K562 (cell line): ENCODE measurements around the gene NUBP2. TPM values are rescaled to one million over a fixed set of nuclear protein-coding genes. Genes with fewer than 3 reads are reported as not detected.

ENCODE experiments used
- ATAC-seq: fragments of 200-7000 bp; cut with Tn5 transposase; 3 replicates; pipeline ENCODE4 v1.9.1; 2020; ENCODE audit warnings: moderate library complexity
- BruUV-seq: library from RNA; stranded (reverse); fragments of 400-500 nt; replicated peaks from 2 replicates; lab custom pipeline; 2021; lab: Mats Ljungman, UMichigan
- CTCF ChIA-PET: fragments of 300-600 bp; formaldehyde crosslinking; extraction: SDS; loops from one replicate; lab custom pipeline; 2021; ENCODE audit warnings: low intra/inter-chr PET ratio; lab: Yijun Ruan, JAX
- POLR2A ChIA-PET: fragments of 300-600, 350-650 bp; sonication (Branson Sonifier 250); formaldehyde crosslinking; extraction: SDS; loops from one replicate; lab custom pipeline; 2021; ENCODE audit warnings: antibody characterized with exemption, inconsistent platforms; lab: Yijun Ruan, JAX
- DNase-seq, 4 experiments: peaks; one replicate each; pipeline versions ENCODE4 v3.0.0 to v3.0.0-alpha.2; 2011 to 2018; ENCODE audit warnings: low spot score in 3 of 4, mixed read lengths in 3 of 4; ENCODE audit errors: extremely low read depth in 1 of 4
- FAIRE-seq: peaks from 2 replicates; lab custom pipeline; 2011; peaks lifted over from hg19 to GRCh38; lab: Jason Lieb, UNC
- H2AFZ ChIP-seq: 2 replicates; pipeline ENCODE4 v1.6.0; 2011; ENCODE audit warnings: low read depth, low read length, control low read depth, inconsistent platforms
- H3K27ac ChIP-seq: fragments of 200-600 bp; 3 replicates; pipeline ENCODE4 v1.8.0; 2011; ENCODE audit warnings: low read depth, mild to moderate bottlenecking, control low read depth, inconsistent platforms, low read length, moderate library complexity, mixed read lengths; ENCODE audit errors: extremely low read depth
- H3K27me3 ChIP-seq, 2 experiments: fragments of 300-600 bp in 1 of 2; 2 replicates in 1 of 2; 3 replicates in 1 of 2; pipeline versions ENCODE4 v1.6.0 to v1.8.0; 2011; ENCODE audit warnings: inconsistent platforms in 2 of 2, low read length in 2 of 2, mild to moderate bottlenecking in 1 of 2, mixed read lengths in 1 of 2, moderate library complexity in 1 of 2; ENCODE audit not compliant: control insufficient read depth in 2 of 2, insufficient read depth in 2 of 2
- H3K36me3 ChIP-seq: fragments of 300-600 bp; 3 replicates; pipeline ENCODE4 v1.8.0; 2011; ENCODE audit warnings: mild to moderate bottlenecking, low read length, inconsistent platforms; ENCODE audit not compliant: control insufficient read depth, insufficient read depth
- H3K4me1 ChIP-seq, 2 experiments: fragments of 200-600 bp in 1 of 2; replicated peaks in 1 of 2; 2 replicates in 1 of 2; 3 replicates in 1 of 2; pipeline versions ENCODE4 v1.5.1 to v1.8.0; 2011; ENCODE audit warnings: inconsistent platforms in 2 of 2, low read length in 2 of 2, mild to moderate bottlenecking in 1 of 2, mixed read lengths in 1 of 2, moderate library complexity in 1 of 2; ENCODE audit not compliant: control insufficient read depth in 2 of 2, insufficient read depth in 2 of 2
- H3K4me2 ChIP-seq: 2 replicates; pipeline ENCODE4 v1.6.1; 2011; ENCODE audit warnings: low read length, control low read depth, inconsistent platforms, mixed read lengths; ENCODE audit not compliant: insufficient read depth
- H3K4me3 ChIP-seq: fragments of 200-600 bp; sonication (generic), shearing (Covaris generic); 2 replicates; pipeline ENCODE4 v1.5.1; 2016; ENCODE audit warnings: control low read depth, inconsistent platforms
- H3K79me2 ChIP-seq: fragments of 200-600 bp; 3 replicates; pipeline ENCODE4 v1.8.0; 2011; ENCODE audit warnings: low read length, inconsistent platforms; ENCODE audit not compliant: control insufficient read depth, insufficient read depth
- H3K9ac ChIP-seq, 2 experiments: 2 replicates each; pipeline versions ENCODE4 v1.6.0 to v1.6.1; 2011; ENCODE audit warnings: low read depth in 2 of 2, low read length in 2 of 2, control low read depth in 1 of 2, inconsistent platforms in 1 of 2, mild to moderate bottlenecking in 1 of 2, mixed read lengths in 1 of 2; ENCODE audit not compliant: insufficient read depth in 1 of 2
- H3K9me1 ChIP-seq: one replicate; pipeline ENCODE4 v1.6.0; 2011; ENCODE audit warnings: inconsistent platforms, mild to moderate bottlenecking, low read length, moderate library complexity; ENCODE audit not compliant: control insufficient read depth, insufficient read depth
- H3K9me3 ChIP-seq: replicated peaks from 2 replicates; pipeline ENCODE4 v1.5.1; 2011; ENCODE audit warnings: low read depth, low read length, inconsistent platforms; ENCODE audit not compliant: control insufficient read depth, insufficient read depth
- H4K20me1 ChIP-seq: replicated peaks from 2 replicates; pipeline ENCODE4 v1.6.1; 2011; ENCODE audit warnings: low read length, inconsistent platforms, mixed read lengths; ENCODE audit not compliant: control insufficient read depth, insufficient read depth
- BRCA1 ChIP-seq, 2 experiments: fragments of 450-650 bp in 1 of 2; sonication (generic) in 1 of 2; formaldehyde crosslinking in 1 of 2; IDR thresholded peaks; 2 replicates each; pipeline versions ENCODE4 v1.5.0 to v1.6.1; 2017 to 2020; ENCODE audit warnings: mild to moderate bottlenecking in 1 of 2, missing genetic modification reagents in 1 of 2
- CBFB ChIP-seq: sonication (generic); formaldehyde crosslinking; IDR thresholded peaks from 2 replicates; pipeline ENCODE4 v1.4.0; 2020; ENCODE audit warnings: mild to moderate bottlenecking, missing genetic modification reagents
- NFIC ChIP-seq: fragments of 450-650 bp; IDR thresholded peaks from 2 replicates; pipeline ENCODE4 v1.6.1; 2017; ENCODE audit warnings: mild to moderate bottlenecking, inconsistent platforms
- POLR2G ChIP-seq: fragments of 200-400 bp; formaldehyde crosslinking; IDR thresholded peaks from 2 replicates; pipeline ENCODE4 v1.6.1; 2017; ENCODE audit warnings: low read depth, mild to moderate bottlenecking, antibody characterized with exemption, low read length, moderate library complexity
- RBFOX2 ChIP-seq: fragments of 200-400 bp; formaldehyde crosslinking; IDR thresholded peaks from 2 replicates; pipeline ENCODE4 v1.6.1; 2017; ENCODE audit warnings: low read depth, mild to moderate bottlenecking, low read length, moderate library complexity
- RBM22 ChIP-seq: fragments of 200-400 bp; formaldehyde crosslinking; IDR thresholded peaks from 2 replicates; pipeline ENCODE4 v1.6.1; 2018; ENCODE audit warnings: low read length, low read depth; ENCODE audit not compliant: poor library complexity, severe bottlenecking
- STAG1 ChIP-seq: sonication (generic); formaldehyde crosslinking; IDR thresholded peaks from 2 replicates; pipeline ENCODE4 v1.5.0; 2020; ENCODE audit warnings: missing genetic modification reagents, borderline replicate concordance
- TBL1XR1 ChIP-seq, 2 experiments: IDR thresholded peaks; 2 replicates each; pipeline ENCODE4 v1.6.1; 2012; ENCODE audit warnings: improper control_type of control experiment in 2 of 2, low read length in 2 of 2, mild to moderate bottlenecking in 1 of 2
- TEAD4 ChIP-seq, 2 experiments: sonication (generic) in 1 of 2; formaldehyde crosslinking in 1 of 2; IDR thresholded peaks; 2 replicates each; pipeline versions ENCODE4 v1.6.1 to v1.8.0; 2012 to 2022; ENCODE audit warnings: borderline replicate concordance in 1 of 2, inconsistent platforms in 1 of 2, low read length in 1 of 2, mild to moderate bottlenecking in 1 of 2, missing genetic modification reagents in 1 of 2
- TFAP4 ChIP-seq: sonication (generic); formaldehyde crosslinking; IDR thresholded peaks from 2 replicates; pipeline ENCODE4 v1.8.0; 2022; ENCODE audit warnings: missing genetic modification reagents, mild to moderate bottlenecking, moderate library complexity, borderline replicate concordance
- YY1 ChIP-seq, 3 experiments: IDR thresholded peaks; 2 replicates each; pipeline ENCODE4 v1.6.1; 2011; ENCODE audit warnings: low read length in 2 of 3, mild to moderate bottlenecking in 2 of 3, moderate library complexity in 2 of 3, borderline replicate concordance in 1 of 3, control low read depth in 1 of 3, low read depth in 1 of 3; ENCODE audit not compliant: insufficient read depth in 3 of 3, insufficient replicate concordance in 2 of 3, control insufficient read depth in 1 of 3, insufficient read length in 1 of 3; ENCODE audit errors: extremely low read depth in 1 of 3
- ZNF354B ChIP-seq: fragments of 250-450 bp; sonication (Bioruptor Pico); IDR thresholded peaks from 2 replicates; pipeline ENCODE4 v1.4.0; 2020
- WGBS: fragments of 100-300 bp; shearing (Covaris generic); methylation state at CpG from one replicate; pipeline ENCODE4 v1.1.6; 2016; ENCODE audit warnings: low coverage, mixed read lengths; ENCODE audit not compliant: insufficient coverage; ENCODE audit errors: missing lambda C conversion rate; 5-methylcytosine and 5-hydroxymethylcytosine counted together
- in situ Hi-C: fragments of 300-500 bp; cut with MboI; formaldehyde crosslinking; loops from 4 replicates; pipeline ENCODE4 v1.15.0; 2018; ENCODE audit warnings: inconsistent platforms, mixed read lengths
- intact Hi-C: fragments of 100-400 bp; cut with micrococcal nuclease; formaldehyde crosslinking; loops from 2 replicates; pipeline ENCODE4 v1.14.2; 2022
- polyA plus RNA-seq, 8 experiments: library from polyadenylated mRNA; depleted of rRNA in 4 of 8; stranded (reverse) in 5 of 8; unstranded in 3 of 8; fragments of >200 nt; fragmentation: Nextera tagmentation in 2 of 8; fragmentation: Illumina TruSeq in 1 of 8; extraction: Ambion mirVana in 2 of 8; extraction: Trizol in 1 of 8; gene quantifications; 2 replicates each; pipeline versions ENCODE4 v1.2.1 to v1.2.3, GENCODE V29; 2011 to 2014; ENCODE audit warnings: inconsistent platforms in 1 of 8, missing spikeins in 1 of 8
- total RNA-seq, 7 experiments: library from RNA; depleted of rRNA in 6 of 7; stranded (reverse); fragments of >200 nt in 6 of 7; fragmentation: Illumina TruSeq in 2 of 7; extraction: Trizol in 2 of 7; gene quantifications; 2 replicates each; pipeline versions ENCODE4 v1.2.1 to v1.2.3, GENCODE V29; 2011 to 2021; ENCODE audit warnings: low replicate concordance in 1 of 7

Gene NUBP2
- total and polyA plus RNA-seq, 9 of the 15 experiments (the other 6 are each of a cell fraction or from before 2014, with no cell fraction given): 1.8 to 115 (median 24.0) TPM

GRCh38 chr16:1762879-1763520 lies 19.8 kb upstream of the NUBP2 start:
- FAIRE-seq: peak; percentile 76
- no peak overlapping the region; the same call in 1 of the 2 replicates for H3K4me2 ChIP-seq
- no peaks in the 10 kb centered on the region for H4K20me1 ChIP-seq
- peak; percentile 77 to 85 (median 81) for DNase-seq
- peak; percentile 79 for ATAC-seq
- 65% methylated on average over 18 of the region's 24 CpGs for WGBS
- TF ChIP-seq RBM22 (peak; percentile 40), TEAD4 (IDR thresholded peaks at IDR 0.05; ENCODE audit: low read length) (0 out of 2 replicates have a peak, but pooled peaks have one; percentile 3), TEAD4 (CRISPR knock-in tag; IDR thresholded peaks at IDR 0.05; ENCODE audit: borderline replicate concordance) (no peak), NFIC (peak; percentile 98), POLR2G (peak; percentile 61), YY1 (IDR thresholded peaks at IDR 0.05; ENCODE audit: borderline replicate concordance in 1 of 3, control insufficient read depth in 1 of 3, extremely low read depth in 1 of 3, insufficient read depth in 3 of 3, insufficient read length in 1 of 3, insufficient replicate concordance in 2 of 3, low read depth in 1 of 3, low read length in 2 of 3) (no peak), BRCA1 (IDR thresholded peaks at IDR 0.05) (no peak), BRCA1 (CRISPR knock-in tag; IDR thresholded peaks at IDR 0.05) (0 out of 2 replicates have a peak, but pooled peaks have one; percentile 22), RBFOX2 (0 out of 2 replicates have a peak, but pooled peaks have one; percentile 7), CBFB (CRISPR knock-in tag) (0 out of 2 replicates have a peak, but pooled peaks have one; percentile 13), TFAP4 (CRISPR knock-in tag) (0 out of 2 replicates have a peak, but pooled peaks have one; percentile 1), ZNF354B (CRISPR knock-in tag) (no peak), STAG1 (CRISPR knock-in tag) (0 out of 2 replicates have a peak, but pooled peaks have one; percentile 33), TBL1XR1 (IDR thresholded peaks at IDR 0.05; ENCODE audit: low read length in 2 of 2) (no peak)
- H3K36me3 ChIP-seq: peaks cover 72% of the 10 kb centered on the region; the same call in 2 of the 3 replicates
- H3K9ac ChIP-seq: peak overlapping the region; percentile 34 to 79
- no peaks in the 10 kb centered on the region for H3K9me3 ChIP-seq
- POLR2A ChIA-PET: interaction anchor here (0.6 to 1.6 kb wide), 2 partner anchors 9 to 1045 kb away, joined by 3 to 9 read pairs; partner anchors contain the start of genes EME2 and MRPS34
- intact Hi-C loops: no loop called here
- in situ Hi-C loops: loop anchor here (5.0 kb wide), 1 partner anchor 51 kb away; no protein-coding TSS in a partner anchor
- no peaks in the 10 kb centered on the region for H3K9me1 ChIP-seq
- peaks cover 9 to 84% of the 10 kb centered on the region in 2 experiments; a peak in 4 of 5 replicates for H3K4me1 ChIP-seq
- H3K27me3 ChIP-seq: no peaks in the 10 kb centered on the region
- H3K4me3 ChIP-seq: no peak overlapping the region
- CTCF ChIA-PET: no interaction called here
- H2AFZ ChIP-seq: 0 out of 2 replicates have a peak overlapping the region, but pooled peaks have one; percentile 51
- no TSS peak for BruUV-seq
- peak overlapping the region; percentile 35; the same call in 1 of the 3 replicates for H3K27ac ChIP-seq
- no peaks in the 10 kb centered on the region; the same call in 2 of the 3 replicates for H3K79me2 ChIP-seq
